Sigmoid colon (tissue), 7 donors: Measurements from ENCODE around the gene SLC1A2. TPM values are rescaled to one million over a fixed set of nuclear protein-coding genes. Genes with fewer than 3 reads are reported as not detected.

Experiments
- DNase-seq: peaks from one replicate; pipeline ENCODE4 v3.0.0-alpha.2; 2019
- H3K27ac ChIP-seq, 4 donors: fragments of 200-600 bp; sonication (generic); one replicate each; pipeline ENCODE4 v1.5.1; 2016 to 2019; ENCODE audit warnings: mild to moderate bottlenecking in 1 of 4
- H3K27me3 ChIP-seq, 3 donors: fragments of 200-600 bp; sonication (generic); one replicate each; pipeline ENCODE4 v1.5.1; 2019; ENCODE audit warnings: mild to moderate bottlenecking in 1 of 3
- H3K36me3 ChIP-seq, 4 donors: fragments of 200-600 bp; sonication (generic); one replicate each; pipeline ENCODE4 v1.5.1; 2016 to 2019
- H3K4me1 ChIP-seq, 4 donors: fragments of 200-600 bp; sonication (generic); one replicate each; pipeline ENCODE4 v1.5.1; 2017 to 2019
- H3K4me3 ChIP-seq, 4 donors: fragments of 200-600 bp; sonication (generic); one replicate each; pipeline ENCODE4 v1.5.1; 2017 to 2019; ENCODE audit warnings: mild to moderate bottlenecking in 2 of 4, moderate library complexity in 1 of 4
- H3K9me3 ChIP-seq, 4 donors: fragments of 200-600 bp in 3 of 4; sonication (generic) in 3 of 4; one replicate each; pipeline versions ENCODE4 v1.5.1 to v1.6.1; 2013 to 2019
- EP300 ChIP-seq, 4 donors: sonication (generic); formaldehyde crosslinking; IDR thresholded peaks; one replicate each; pipeline ENCODE4 v1.6.1; 2017; ENCODE audit warnings: antibody characterized with exemption in 4 of 4
- POLR2A ChIP-seq, 2 donors: fragments of 450-650 bp; IDR thresholded peaks; one replicate each; pipeline ENCODE4 v1.6.1; 2016; ENCODE audit warnings: antibody characterized with exemption in 2 of 2, mild to moderate bottlenecking in 2 of 2, moderate library complexity in 2 of 2
- POLR2AphosphoS5 ChIP-seq, 4 donors: sonication (generic); formaldehyde crosslinking; IDR thresholded peaks; one replicate each; pipeline ENCODE4 v1.6.1; 2017; ENCODE audit warnings: antibody characterized with exemption in 4 of 4
- WGBS, 2 donors: extraction: QIAGEN DNeasy Blood & Tissue Kit; methylation state at CpG; one replicate each; pipeline ENCODE4 v1.1.7; 2013; 5-methylcytosine and 5-hydroxymethylcytosine counted together
- intact Hi-C: fragments of 100-400 bp; cut with DNase I; formaldehyde crosslinking; loops from one replicate; pipeline ENCODE4 v1.15.1; 2023
- polyA plus RNA-seq, 3 donors: library from polyadenylated mRNA; stranded (reverse); fragments of 200-250 nt; gene quantifications; one replicate each; pipeline ENCODE4 v1.2.3, GENCODE V29; 2013
- total RNA-seq, 4 donors: library from RNA; depleted of rRNA; stranded (reverse); fragments of >200 nt; gene quantifications; one replicate each; pipeline ENCODE4 v1.1.0, GENCODE V29; 2016
- TF ChIP-seq, protein P1 (sequence below), 4 experiments: fragments of 450-650 bp in 3 of 4; fragments of 200-600 bp in 1 of 4; IDR thresholded peaks; one replicate each; pipeline ENCODE4 v1.5.1; 2016 to 2019; ENCODE audit warnings: antibody characterized with exemption in 4 of 4, mild to moderate bottlenecking in 3 of 4, moderate library complexity in 2 of 4
- donor health status: healthy with polysubstance abuse.
- donor health status: Bipolar disorder and iron deficiency.
- donor health status: healthy.

The SLC1A2 gene
- total and polyA plus RNA-seq, 7 donors: 0.14 to 2.2 (median 0.48) TPM; not detected in 1

DNA sequence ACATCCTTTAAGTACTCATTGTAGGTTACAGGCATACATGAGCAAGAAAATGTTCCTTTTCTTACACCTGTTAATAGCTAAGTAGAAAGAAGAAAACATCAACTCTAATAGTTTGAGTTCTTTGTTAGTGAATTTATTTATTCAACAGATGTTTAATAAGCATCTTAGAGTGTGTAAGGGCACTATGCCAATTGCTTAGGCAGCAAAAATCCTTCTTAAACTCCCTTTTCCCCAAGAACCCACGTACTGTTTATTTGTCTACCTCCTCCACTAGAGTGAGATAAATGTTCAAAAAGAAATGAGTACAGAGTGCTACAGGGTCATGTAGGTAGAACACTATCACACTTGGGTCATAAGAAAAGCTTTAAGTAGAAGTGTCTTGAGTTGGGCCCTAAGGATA, 149.0 kb downstream of the SLC1A2 start:
- intact Hi-C loops: no loop called here
- H3K4me1 ChIP-seq: peaks cover 0 to 10% (median 9%) of the 10 kb centered on the region in 4 donors
- no peaks in the 10 kb centered on the region for H3K9me3 ChIP-seq
- H3K27ac ChIP-seq: no peak overlapping the region
- no peaks in the 10 kb centered on the region for H3K36me3 ChIP-seq
- whole genome bisulfite sequencing, 2 donors: 77 to 88% methylated on average over 1 of the region's 1 CpG
- TF ChIP-seq, protein P1, sequence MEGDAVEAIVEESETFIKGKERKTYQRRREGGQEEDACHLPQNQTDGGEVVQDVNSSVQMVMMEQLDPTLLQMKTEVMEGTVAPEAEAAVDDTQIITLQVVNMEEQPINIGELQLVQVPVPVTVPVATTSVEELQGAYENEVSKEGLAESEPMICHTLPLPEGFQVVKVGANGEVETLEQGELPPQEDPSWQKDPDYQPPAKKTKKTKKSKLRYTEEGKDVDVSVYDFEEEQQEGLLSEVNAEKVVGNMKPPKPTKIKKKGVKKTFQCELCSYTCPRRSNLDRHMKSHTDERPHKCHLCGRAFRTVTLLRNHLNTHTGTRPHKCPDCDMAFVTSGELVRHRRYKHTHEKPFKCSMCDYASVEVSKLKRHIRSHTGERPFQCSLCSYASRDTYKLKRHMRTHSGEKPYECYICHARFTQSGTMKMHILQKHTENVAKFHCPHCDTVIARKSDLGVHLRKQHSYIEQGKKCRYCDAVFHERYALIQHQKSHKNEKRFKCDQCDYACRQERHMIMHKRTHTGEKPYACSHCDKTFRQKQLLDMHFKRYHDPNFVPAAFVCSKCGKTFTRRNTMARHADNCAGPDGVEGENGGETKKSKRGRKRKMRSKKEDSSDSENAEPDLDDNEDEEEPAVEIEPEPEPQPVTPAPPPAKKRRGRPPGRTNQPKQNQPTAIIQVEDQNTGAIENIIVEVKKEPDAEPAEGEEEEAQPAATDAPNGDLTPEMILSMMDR (IDR thresholded peaks at IDR 0.05): no peak
- TF ChIP-seq POLR2AphosphoS5 (IDR thresholded peaks at IDR 0.05) (no peak), EP300 (IDR thresholded peaks at IDR 0.05) (no peak), POLR2A (IDR thresholded peaks at IDR 0.05) (no peak)
- H3K4me3 ChIP-seq: no peak overlapping the region
- DNase-seq: no peak
- H3K27me3 ChIP-seq: no peaks in the 10 kb centered on the region

DNA sequence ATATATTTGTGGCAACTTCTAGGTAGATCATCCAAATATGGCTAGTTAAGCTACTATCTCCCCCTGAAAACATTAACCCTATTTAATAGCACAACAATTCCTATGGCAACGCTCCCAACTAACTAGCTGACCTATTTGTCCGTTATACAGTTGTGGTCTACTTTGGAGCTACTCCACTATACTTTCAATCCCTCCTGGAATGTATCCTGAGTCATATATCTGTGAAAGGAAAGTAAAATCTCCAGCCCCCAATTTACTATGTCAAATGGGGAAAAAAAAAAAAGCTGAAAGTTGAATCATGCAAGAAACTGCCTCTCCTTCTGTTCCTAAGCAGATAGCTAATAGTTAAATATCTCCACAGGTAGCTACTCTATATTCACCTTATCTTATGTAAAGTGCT, 151.9 kb downstream of the SLC1A2 start:
- 88 to 91% methylated on average over 2 of the region's 2 CpGs for WGBS, 2 donors
- no peak overlapping the region for H3K4me3 ChIP-seq
- no peaks in the 10 kb centered on the region for H3K36me3 ChIP-seq
- intact Hi-C loops: no loop called here
- H3K27ac ChIP-seq: no peak overlapping the region
- no peaks in the 10 kb centered on the region for H3K4me1 ChIP-seq
- no peaks in the 10 kb centered on the region for H3K27me3 ChIP-seq
- no peaks in the 10 kb centered on the region for H3K9me3 ChIP-seq
- no peak for DNase-seq
- TF ChIP-seq EP300 (IDR thresholded peaks at IDR 0.05) (no peak), POLR2AphosphoS5 (IDR thresholded peaks at IDR 0.05) (no peak), POLR2A (IDR thresholded peaks at IDR 0.05) (no peak)
- TF ChIP-seq, protein P1 (IDR thresholded peaks at IDR 0.05): no peak

DNA sequence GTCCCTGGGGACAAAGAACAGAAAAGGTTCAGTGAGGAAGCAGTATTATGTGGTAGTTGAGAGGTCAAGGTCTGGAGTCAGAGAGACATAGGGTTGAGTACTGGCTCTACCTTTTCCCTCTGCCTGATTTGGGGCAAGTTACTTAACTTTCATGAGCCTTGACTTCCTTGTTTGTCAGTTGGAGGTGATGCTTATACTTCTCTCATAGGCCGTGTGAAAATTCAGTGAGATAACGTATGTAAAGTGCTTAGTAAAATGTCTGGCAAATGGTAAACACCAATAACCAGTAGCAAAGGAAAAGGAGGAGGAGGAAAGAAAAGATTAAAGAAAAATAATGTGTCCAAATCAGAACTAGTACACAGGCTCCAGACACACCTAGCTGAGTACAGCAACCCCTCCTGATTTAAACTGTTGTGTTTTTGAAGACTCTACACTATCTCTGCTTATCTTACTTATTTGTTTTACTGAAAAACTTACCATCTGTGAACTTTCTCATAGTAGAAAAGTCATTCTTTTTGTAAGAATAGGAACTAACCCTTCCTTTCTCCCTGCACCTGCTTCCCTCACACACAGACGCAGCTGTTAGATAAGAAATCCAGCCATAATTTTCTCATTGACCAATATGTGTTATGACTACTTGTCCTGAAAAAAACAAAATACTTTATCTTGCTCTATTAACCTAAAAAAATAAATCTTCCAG, 153.5 kb downstream of the SLC1A2 start:
- TF ChIP-seq, protein P1 (IDR thresholded peaks at IDR 0.05): no peak
- TF ChIP-seq POLR2AphosphoS5 (IDR thresholded peaks at IDR 0.05): no peak
- no peak for TF ChIP-seq POLR2A (IDR thresholded peaks at IDR 0.05)
- no peak for TF ChIP-seq EP300 (IDR thresholded peaks at IDR 0.05)
- no peak for DNase-seq
- Histone ChIP-seq H3K27ac (no peak overlapping the region), H3K36me3 (no peaks in the 10 kb centered on the region), H3K4me1 (peaks cover 0 to 2% (median under 1%) of the 10 kb centered on the region in 4 donors), H3K27me3 (no peaks in the 10 kb centered on the region), H3K4me3 (no peak overlapping the region), H3K9me3 (no peaks in the 10 kb centered on the region)
- intact Hi-C loops: no loop called here
- WGBS, 2 donors: 52 to 66% methylated on average over 3 of the region's 3 CpGs

DNA sequence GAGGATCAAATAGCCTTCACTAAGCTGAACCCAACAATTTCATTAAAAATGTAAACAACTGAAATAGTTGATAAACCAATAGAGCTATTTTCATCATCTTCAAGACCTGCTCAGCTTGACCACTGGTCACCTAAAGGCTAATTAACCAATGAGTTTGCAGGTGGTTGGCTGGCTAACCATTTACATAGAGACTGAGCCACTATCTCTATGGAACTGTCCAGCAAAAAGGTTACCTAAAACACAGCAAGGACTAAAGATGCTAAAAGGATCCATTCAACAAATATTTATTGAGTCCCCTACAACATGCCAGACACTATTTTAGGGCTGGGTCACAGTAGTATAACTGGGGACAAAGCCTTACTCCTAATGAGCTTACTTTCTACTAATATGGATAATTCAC, 156.6 kb downstream of the SLC1A2 start:
- Histone ChIP-seq H3K4me1 (peaks cover 0 to 29% (median 14%) of the 10 kb centered on the region in 4 donors), H3K36me3 (no peaks in the 10 kb centered on the region), H3K4me3 (no peak overlapping the region), H3K27me3 (no peaks in the 10 kb centered on the region), H3K9me3 (no peaks in the 10 kb centered on the region), H3K27ac (no peak overlapping the region)
- intact Hi-C loops: no loop called here
- TF ChIP-seq, protein P1 (IDR thresholded peaks at IDR 0.05): no peak
- no peak for DNase-seq

DNA sequence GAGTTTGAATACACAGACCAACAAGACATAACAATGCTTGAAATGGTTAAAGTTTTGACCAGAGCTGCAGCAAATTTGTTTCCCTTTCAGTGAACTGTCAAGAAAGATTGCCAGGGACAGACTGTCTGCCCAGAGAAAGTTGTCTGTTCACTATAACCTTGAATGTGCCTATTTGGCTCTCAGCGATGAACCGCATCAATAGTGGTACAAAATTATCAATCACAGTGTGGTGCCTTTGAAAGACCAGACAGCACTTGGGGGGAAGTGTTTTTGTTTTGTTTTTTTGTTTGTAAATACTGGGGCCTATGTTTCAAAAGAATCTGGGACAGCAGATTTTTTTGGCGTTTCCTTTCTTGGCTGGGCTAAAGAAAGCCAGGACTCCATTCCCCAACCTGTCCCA, 157.3 kb downstream of the SLC1A2 start:
- TF ChIP-seq POLR2A (IDR thresholded peaks at IDR 0.05): no peak
- intact Hi-C loops: no loop called here
- Histone ChIP-seq H3K4me3 (no peak overlapping the region), H3K9me3 (no peaks in the 10 kb centered on the region), H3K27ac (no peak overlapping the region), H3K4me1 (peaks cover 0 to 29% (median 16%) of the 10 kb centered on the region in 4 donors), H3K27me3 (no peaks in the 10 kb centered on the region), H3K36me3 (no peaks in the 10 kb centered on the region)
- DNase-seq: no peak
- WGBS, 2 donors: 92 to 95% methylated on average over 3 of the region's 3 CpGs
